Urinary bladder (tissue), 4 donors: ENCODE data around the gene RANBP3. TPM values are rescaled to one million over a fixed set of nuclear protein-coding genes. Genes with fewer than 3 reads are reported as not detected.
"Not testable (repeated sequence)": the region's sequence is repeated elsewhere in the genome, so short reads cannot be mapped to it uniquely, and the experiment has no call there.

Experiments
- DNase-seq: peaks from one replicate; pipeline ENCODE4 v3.0.0-alpha.2; 2015; ENCODE audit errors: extremely low spot score
- H3K27ac ChIP-seq: one replicate; pipeline ENCODE4 v1.5.1; 2013; ENCODE audit warnings: low read depth, mild to moderate bottlenecking, moderate library complexity
- H3K36me3 ChIP-seq: one replicate; pipeline ENCODE4 v1.6.1; 2013; ENCODE audit warnings: mild to moderate bottlenecking, moderate library complexity; ENCODE audit not compliant: insufficient read depth
- H3K4me1 ChIP-seq: one replicate; pipeline ENCODE4 v1.6.1; 2013; ENCODE audit warnings: mild to moderate bottlenecking, moderate library complexity; ENCODE audit not compliant: insufficient read depth
- H3K4me3 ChIP-seq: one replicate; pipeline ENCODE4 v1.5.1; 2013; ENCODE audit warnings: low read depth, low read length
- WGBS: extraction: QIAGEN DNeasy Blood & Tissue Kit; methylation state at CpG from one replicate; pipeline ENCODE4 v1.1.7; 2013; 5-methylcytosine and 5-hydroxymethylcytosine counted together
- polyA plus RNA-seq: library from polyadenylated mRNA; stranded (reverse); fragments of 200-250 nt; gene quantifications from one replicate; pipeline ENCODE4 v1.2.3, GENCODE V29; 2013
- total RNA-seq: library from RNA; depleted of rRNA; stranded (reverse); fragments of >200 nt; gene quantifications from one replicate; pipeline ENCODE4 v1.2.3, GENCODE V29; 2014
- donor health status: healthy with polysubstance abuse.
- donor health status: healthy.

RANBP3 gene, protein sequence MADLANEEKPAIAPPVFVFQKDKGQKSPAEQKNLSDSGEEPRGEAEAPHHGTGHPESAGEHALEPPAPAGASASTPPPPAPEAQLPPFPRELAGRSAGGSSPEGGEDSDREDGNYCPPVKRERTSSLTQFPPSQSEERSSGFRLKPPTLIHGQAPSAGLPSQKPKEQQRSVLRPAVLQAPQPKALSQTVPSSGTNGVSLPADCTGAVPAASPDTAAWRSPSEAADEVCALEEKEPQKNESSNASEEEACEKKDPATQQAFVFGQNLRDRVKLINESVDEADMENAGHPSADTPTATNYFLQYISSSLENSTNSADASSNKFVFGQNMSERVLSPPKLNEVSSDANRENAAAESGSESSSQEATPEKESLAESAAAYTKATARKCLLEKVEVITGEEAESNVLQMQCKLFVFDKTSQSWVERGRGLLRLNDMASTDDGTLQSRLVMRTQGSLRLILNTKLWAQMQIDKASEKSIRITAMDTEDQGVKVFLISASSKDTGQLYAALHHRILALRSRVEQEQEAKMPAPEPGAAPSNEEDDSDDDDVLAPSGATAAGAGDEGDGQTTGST
- total RNA-seq (44.2 TPM), polyA plus RNA-seq (106 TPM)

DNA sequence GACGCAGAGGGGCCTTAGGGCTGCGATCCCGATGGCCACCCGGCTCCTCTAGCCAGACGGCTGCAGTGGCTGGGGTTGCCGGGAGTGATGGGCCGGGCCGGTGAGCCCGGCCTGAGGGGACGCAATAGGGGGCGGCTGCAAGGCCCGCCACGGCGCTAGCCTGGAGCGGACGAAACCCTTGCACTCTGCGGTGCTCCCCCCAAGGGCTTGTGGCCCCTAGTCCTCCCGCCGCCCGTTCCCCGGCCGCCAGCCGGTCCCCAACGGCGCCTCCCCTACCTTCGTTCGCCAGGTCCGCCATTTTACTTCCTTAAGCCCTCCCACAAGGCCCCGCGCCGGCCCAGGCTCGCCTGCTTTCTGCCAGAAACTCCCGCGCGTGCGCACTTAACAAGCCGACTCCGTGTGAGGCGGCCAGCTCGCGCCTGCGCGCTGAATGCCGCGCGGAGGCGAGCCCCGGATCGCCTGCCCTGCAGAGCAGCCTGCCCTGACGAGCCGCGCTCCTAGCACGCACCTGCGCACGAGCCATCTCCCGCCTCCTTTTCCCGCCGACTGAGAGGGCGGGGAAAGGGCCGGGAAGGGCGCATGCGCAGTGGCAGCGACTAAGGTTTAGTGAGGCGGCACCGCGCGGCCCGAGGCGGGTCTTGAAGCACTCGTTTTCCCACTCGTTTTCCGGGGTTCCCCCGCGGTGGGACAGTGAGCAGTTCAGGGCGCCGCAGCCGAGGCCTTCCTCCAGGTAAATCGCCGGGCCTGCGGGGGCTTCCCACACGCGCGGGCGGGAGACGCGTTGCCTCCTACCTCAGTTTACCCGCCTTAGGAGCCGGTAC is at the start of gene RANBP3:
Gene RANBP3 (minus strand): TSS at position 356 of the 821 bp plus-strand sequence. CDS start 58 bp downstream, at position 298.
- peak within 1 kb of the TSS; percentile 86 for H3K27ac ChIP-seq
- DNase-seq = peak; percentile 97
- H3K36me3 ChIP-seq = no peaks in the 10 kb centered on the region
- no peaks in the 10 kb centered on the region for H3K4me1 ChIP-seq
- peak within 1 kb of the TSS; percentile 99 for H3K4me3 ChIP-seq
- WGBS = under 1% methylated on average over 88 of the region's 88 CpGs

DNA sequence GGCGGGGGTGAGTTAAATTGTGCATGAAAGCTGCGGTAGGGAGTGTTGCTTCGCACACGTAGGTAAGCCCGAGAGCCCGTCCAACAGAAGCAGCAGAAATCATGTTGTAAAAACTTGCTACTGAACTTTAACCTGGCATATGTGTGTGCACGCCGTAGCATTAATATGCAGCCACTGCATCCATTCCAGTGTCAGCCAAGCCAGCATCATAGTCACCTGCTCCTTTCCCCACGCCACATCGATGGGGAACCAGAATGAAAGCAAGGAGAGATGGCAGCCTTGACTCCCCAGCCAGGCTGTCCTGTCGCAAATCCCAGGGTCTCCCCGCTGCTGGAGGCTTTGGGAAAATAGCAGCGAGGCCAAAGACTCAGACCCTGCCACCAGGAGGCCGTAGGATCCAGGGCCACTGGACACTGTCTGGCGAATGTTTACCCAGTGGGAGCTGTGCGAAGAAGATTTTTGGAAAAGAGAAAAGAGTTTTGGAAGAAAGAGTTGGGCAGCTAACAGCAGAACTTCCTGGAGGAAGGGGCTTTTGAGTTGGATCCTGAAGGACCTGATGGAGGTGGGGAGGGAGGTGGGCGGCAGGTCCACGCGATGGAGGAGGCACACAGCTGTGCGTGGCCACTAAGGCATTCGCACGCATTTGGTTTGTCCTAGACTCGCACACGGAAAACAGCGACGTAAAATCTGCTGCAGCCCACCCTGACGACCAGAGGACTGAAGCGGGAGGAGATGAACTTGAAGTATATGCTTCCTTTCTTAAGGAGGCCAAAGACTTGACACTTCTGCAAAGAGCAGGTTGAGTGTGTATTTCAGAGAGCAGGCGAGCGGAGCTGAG is 48.7 kb upstream of the RANBP3 start:
- Histone ChIP-seq H3K36me3 (no peaks in the 10 kb centered on the region), H3K4me1 (no peaks in the 10 kb centered on the region), H3K4me3 (no peak overlapping the region), H3K27ac (no peak overlapping the region)
- WGBS = 94% methylated on average over 30 of the region's 30 CpGs
- no peak for DNase-seq

DNA sequence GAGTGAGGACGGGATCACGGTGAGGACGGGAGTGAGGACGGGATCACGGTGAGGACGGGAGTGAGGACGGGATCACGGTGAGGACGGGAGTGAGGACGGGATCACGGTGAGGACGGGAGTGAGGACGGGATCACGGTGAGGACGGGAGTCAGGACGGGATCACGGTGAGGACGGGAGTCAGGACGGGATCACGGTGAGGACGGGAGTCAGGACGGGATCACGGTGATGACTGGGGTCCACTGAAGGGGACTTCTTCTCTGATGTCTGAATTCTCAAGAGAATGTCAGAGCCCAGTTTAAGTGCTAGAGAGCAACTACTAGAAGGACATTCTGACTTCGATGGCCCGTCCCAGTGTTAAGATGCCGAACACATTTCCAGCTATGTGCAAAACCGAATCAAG is 46.8 kb upstream of the RANBP3 start:
- not testable (repeated sequence) for H3K4me1 ChIP-seq, H3K27ac ChIP-seq, H3K36me3 ChIP-seq, DNase-seq, H3K4me3 ChIP-seq
- 96% methylated on average over 24 of the region's 27 CpGs for WGBS

DNA sequence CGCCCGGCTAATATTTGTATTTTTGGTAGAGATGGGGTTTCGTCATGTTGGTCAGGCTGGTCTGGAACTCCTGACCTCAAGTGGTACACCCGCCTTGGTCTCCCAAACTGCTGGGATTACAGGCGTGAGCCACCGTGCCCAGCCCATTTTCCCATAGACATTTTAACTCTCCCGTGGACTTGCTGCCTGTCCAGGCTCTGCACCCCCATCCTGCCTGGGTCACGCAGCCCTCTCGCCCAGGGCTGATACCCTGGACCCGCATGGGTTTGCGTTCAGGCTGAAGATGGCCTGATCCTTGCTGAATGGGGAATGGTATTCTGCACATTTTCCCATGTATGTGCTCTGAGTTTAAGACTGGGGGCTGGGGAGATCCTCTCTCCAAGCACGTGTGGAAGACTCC is 46.0 kb upstream of the RANBP3 start:
- no peaks in the 10 kb centered on the region for H3K36me3 ChIP-seq

DNA sequence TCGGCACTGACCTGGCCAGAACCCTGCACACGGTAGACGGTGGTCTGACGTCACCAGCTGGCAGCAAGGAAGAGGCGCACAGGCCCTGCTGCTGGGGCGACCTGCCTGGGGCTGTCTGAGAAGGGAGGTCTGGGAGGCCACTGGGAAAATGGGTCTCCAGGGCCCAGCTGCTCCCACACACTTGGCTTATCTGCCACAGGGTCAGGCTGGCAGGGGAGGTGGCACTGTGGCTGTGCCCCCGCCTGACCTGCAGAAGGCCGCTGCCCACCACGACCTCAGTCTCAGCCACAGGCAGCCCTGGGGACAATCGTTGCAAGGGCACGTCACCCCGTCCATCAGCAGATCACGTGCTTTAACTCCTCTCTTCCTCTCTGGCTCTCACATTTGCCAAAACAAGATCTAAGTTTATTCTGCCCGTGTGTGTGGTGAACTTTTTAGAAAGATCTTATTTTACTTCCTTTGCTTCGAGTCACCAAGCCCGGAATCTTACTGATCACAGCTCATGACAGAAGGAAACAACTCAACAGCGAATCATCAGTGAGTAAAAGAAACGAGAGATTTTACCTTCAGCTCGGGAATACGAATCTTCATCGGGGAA is 45.2 kb upstream of the RANBP3 start:
- H3K4me1 ChIP-seq = no peaks in the 10 kb centered on the region
- no peak for DNase-seq
- H3K4me3 ChIP-seq = no peak overlapping the region
- H3K27ac ChIP-seq = no peak overlapping the region
- H3K36me3 ChIP-seq = no peaks in the 10 kb centered on the region
- WGBS = 65% methylated on average over 21 of the region's 21 CpGs

More for the DNA sequence above, 46.0 kb upstream of the RANBP3 start:
- Histone ChIP-seq H3K4me1 (no peaks in the 10 kb centered on the region), H3K27ac (no peak overlapping the region), H3K4me3 (no peak overlapping the region)
- no peak for DNase-seq
- 86% methylated on average over 12 of the region's 12 CpGs for WGBS

GRCh38 chr19:6022570-6023064 is 44.7 kb upstream of the RANBP3 start:
- Histone ChIP-seq H3K27ac (no peak overlapping the region), H3K4me3 (no peak overlapping the region), H3K36me3 (no peaks in the 10 kb centered on the region), H3K4me1 (no peaks in the 10 kb centered on the region)
- no peak for DNase-seq
- 78% methylated on average over 16 of the region's 16 CpGs for WGBS

DNA sequence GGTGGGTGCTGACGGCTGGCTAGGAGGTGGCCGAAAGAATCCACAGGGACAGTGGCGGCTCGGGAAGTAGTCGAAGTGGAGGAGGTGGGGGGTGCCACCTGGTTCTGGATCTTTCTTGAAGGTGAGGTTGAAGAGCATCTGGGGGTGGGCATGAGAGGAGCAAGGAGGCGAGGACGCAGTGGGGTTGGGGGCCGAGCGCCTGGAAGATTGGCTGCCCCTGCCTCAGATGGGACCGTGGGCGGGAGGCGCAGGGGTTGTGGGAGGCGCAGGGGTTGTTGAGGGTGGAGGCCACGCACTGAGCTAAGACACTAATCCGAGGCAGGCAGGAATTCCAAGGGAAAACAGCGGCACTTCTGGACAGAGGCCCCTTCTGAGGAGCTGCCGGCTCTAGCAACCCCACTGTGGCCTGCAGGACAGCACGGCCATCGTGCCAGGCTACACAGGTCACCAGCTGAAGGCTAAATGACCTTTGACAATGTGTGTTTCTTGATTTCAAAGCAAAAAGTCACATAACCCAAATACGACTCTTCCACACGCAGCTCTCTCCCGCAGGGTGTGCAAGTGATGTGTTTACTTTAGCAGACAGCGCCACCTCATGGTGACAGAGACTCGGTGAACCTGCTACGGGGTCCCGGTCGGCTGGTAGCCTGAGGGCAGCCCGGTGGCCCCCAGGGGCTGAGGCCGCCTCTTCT is 44.1 kb upstream of the RANBP3 start:
- peak; percentile 60 for DNase-seq
- no peak overlapping the region for H3K4me3 ChIP-seq
- H3K4me1 ChIP-seq = no peaks in the 10 kb centered on the region
- H3K36me3 ChIP-seq = no peaks in the 10 kb centered on the region
- no peak overlapping the region for H3K27ac ChIP-seq
- 50% methylated on average over 29 of the region's 29 CpGs for WGBS

GRCh38 chr19:6020972-6021805 is 43.2 kb upstream of the RANBP3 start:
- Histone ChIP-seq H3K36me3 (no peaks in the 10 kb centered on the region), H3K27ac (no peak overlapping the region), H3K4me1 (no peaks in the 10 kb centered on the region), H3K4me3 (no peak overlapping the region)
- 81% methylated on average over 22 of the region's 22 CpGs for WGBS
- no peak for DNase-seq

- WGBS = 83% methylated on average over 20 of the region's 20 CpGs
- Histone ChIP-seq H3K4me3 (no peak overlapping the region), H3K36me3 (no peaks in the 10 kb centered on the region), H3K4me1 (no peaks in the 10 kb centered on the region), H3K27ac (no peak overlapping the region)
- peak; percentile 28 for DNase-seq
Observed at GRCh38 chr19:6020166-6020882, 42.4 kb upstream of the RANBP3 start.

- Histone ChIP-seq H3K4me1 (no peaks in the 10 kb centered on the region), H3K4me3 (no peak overlapping the region), H3K27ac (no peak overlapping the region), H3K36me3 (no peaks in the 10 kb centered on the region)
- 73% methylated on average over 10 of the region's 10 CpGs for WGBS
- no peak for DNase-seq
Observed at GRCh38 chr19:6018786-6019185, 40.8 kb upstream of the RANBP3 start.

DNA sequence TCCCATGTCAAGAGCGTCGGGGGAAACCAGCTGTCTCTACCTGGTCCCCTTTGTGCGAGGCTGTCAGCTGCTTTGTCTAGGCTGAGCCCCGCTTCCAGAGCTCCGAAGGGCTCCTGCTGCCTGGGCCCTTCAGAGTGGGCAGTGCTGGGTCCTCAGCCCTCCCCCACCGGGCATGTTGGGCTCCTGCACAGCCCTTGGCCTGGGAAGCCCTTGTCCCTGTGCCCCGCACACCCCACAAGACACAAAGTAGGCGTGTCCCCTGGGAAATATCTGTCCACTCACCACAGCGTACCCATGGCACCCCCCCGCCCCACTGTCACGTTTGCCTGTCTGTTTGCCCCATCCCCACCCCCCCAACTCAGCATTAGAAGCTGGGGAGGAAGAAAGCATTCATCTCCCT is 39.6 kb upstream of the RANBP3 start:
- no peak overlapping the region for H3K4me3 ChIP-seq
- no peaks in the 10 kb centered on the region for H3K36me3 ChIP-seq
- no peaks in the 10 kb centered on the region for H3K4me1 ChIP-seq
- H3K27ac ChIP-seq = no peak overlapping the region
- WGBS = 87% methylated on average over 11 of the region's 11 CpGs
- no peak for DNase-seq
